Muscle of arm (tissue), 14 donors: ENCODE measurements around the gene ZNF718. TPM values are rescaled to one million over a fixed set of nuclear protein-coding genes. Genes with fewer than 3 reads are reported as not detected.
"Not testable (repeated sequence)": the region's sequence is repeated elsewhere in the genome, so short reads cannot be mapped to it uniquely, and the experiment has no call there.

Source experiments
- DNase-seq: peaks from one replicate; pipeline ENCODE4 v3.0.0-alpha.2; 2013
- long read RNA-seq, 11 donors: transcript quantifications; one replicate each; lab custom pipeline, GENCODE V29; 2026
- polyA plus RNA-seq, 12 donors: library from polyadenylated mRNA; unstranded; fragments of 120-200 nt; gene quantifications; one replicate each; pipeline ENCODE4 v1.2.1, GENCODE V29; 2013; ENCODE audit not compliant: insufficient read length in 12 of 12

Gene ZNF718
- polyA plus RNA-seq: 10 to 100 TPM in 3 of 12 donors, 1 to 10 TPM in 8, not detected in 1; 3.5 to 15.2 (median 8.1) TPM
- long read RNA-seq, donor 1, partial matches to known transcripts: 5 of 5 reads
- long read RNA-seq, donor 1, other reads (novel, unspliced or antisense): 0 of 5 reads
- long read RNA-seq, donor 2: 0 reads
- long read RNA-seq, donor 3: 0 reads
- long read RNA-seq, donor 4: 0 reads
- long read RNA-seq, donor 5: 0 reads
- long read RNA-seq, donor 6: 0 reads
- long read RNA-seq, donor 7, partial matches to known transcripts: 0 of 1 reads
- long read RNA-seq, donor 7, other reads (novel, unspliced or antisense): 0 of 1 reads
- long read RNA-seq, donor 8, partial matches to known transcripts: 5 of 8 reads
- long read RNA-seq, donor 8, other reads (novel, unspliced or antisense): 0 of 8 reads
- long read RNA-seq, donor 9: 0 reads
- long read RNA-seq, donor 10: 0 reads
- long read RNA-seq, donor 11: 0 reads

GRCh38 chr4:124275-125081 is at the start of gene ZNF718:
TSS of gene ZNF718 (plus strand) at chr4:124501. CDS start at chr4:124671, 170 bp downstream.
- peak; percentile 97 for DNase-seq

DNA sequence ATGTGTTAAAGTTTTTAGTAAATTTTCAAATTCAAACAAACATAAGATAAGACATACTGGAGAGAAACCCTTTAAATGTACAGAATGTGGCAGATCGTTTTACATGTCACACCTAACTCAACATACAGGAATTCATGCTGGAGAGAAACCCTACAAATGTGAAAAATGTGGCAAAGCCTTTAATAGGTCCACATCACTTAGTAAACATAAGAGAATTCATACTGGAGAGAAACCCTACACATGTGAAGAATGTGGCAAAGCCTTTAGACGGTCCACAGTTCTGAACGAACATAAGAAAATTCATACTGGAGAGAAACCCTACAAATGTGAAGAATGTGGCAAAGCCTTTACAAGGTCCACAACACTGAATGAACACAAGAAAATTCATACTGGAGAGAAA is 38.4 kb upstream of the ZNF718 start:
- DNase-seq: no peak

DNA sequence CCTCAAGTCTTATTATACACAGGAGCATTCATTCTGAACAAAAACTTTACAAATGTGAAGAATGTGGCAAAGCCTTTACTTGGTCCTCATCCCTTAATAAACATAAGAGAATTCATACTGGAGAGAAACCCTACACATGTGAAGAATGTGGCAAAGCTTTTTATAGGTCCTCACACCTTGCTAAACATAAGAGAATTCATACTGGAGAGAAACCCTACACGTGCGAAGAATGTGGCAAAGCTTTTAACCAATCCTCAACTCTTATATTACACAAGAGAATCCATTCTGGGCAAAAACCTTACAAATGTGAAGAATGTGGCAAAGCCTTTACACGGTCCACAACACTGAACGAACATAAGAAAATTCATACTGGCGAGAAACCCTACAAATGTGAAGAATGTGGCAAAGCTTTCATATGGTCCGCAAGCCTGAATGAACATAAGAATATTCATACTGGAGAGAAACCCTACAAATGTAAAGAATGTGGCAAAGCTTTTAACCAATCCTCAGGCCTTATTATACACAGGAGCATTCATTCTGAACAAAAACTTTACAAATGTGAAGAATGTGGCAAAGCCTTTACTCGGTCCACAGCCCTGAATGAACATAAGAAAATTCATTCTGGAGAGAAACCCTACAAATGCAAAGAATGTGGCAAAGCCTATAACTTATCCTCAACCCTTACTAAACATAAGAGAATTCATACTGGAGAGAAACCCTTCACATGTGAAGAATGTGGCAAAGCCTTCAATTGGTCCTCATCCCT is 37.6 kb upstream of the ZNF718 start:
- DNase-seq: not testable (repeated sequence)

- no peak for DNase-seq
Measured at GRCh38 chr4:98386-98785, 25.9 kb upstream of the ZNF718 start.

- no peak for DNase-seq
Measured at GRCh38 chr4:99863-100262, 24.4 kb upstream of the ZNF718 start.

DNA sequence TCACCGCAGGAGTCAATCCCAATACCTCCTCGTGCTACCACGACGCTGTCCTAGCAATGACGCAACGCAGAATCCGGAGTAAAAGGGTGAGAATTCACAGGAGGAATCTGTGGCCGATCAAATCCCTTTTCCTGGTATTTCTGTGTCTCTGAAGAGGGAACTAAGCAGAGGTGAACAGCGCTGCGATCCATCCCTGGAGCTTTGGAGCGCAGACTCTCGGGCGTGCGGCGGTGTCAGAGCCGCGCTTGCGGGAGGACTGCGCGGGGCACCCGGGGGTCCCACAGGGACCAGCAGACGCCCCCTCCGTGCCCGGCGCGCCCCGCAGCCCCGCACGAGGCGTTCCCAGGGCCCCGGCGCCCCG is 17.2 kb upstream of the ZNF718 start:
- no peak for DNase-seq

- no peak for DNase-seq
Measured at GRCh38 chr4:107444-108429, 16.6 kb upstream of the ZNF718 start.

GRCh38 chr4:112771-113170 is 11.5 kb upstream of the ZNF718 start:
- no peak for DNase-seq

- no peak for DNase-seq
Measured at GRCh38 chr4:113732-114131, 10.6 kb upstream of the ZNF718 start.

DNA sequence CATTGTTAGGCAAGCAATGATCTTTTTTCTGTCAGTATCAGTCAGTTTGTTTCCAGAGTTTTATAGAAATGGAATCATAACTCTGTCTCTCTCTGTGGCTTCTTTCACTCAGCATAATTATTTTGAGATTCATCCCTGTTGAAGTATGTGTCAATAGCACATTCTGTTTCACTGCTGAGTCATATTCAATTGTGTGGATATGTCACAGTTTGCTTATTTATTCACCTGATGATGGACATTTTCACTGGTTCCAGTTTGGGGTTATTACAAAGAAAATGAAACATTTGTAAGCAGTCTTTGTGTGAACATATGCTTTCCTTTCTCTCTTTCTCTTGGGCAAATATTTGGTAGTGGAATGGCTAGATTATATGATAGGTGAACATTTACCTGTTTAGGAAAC is 10.2 kb upstream of the ZNF718 start:
- no peak for DNase-seq

DNA sequence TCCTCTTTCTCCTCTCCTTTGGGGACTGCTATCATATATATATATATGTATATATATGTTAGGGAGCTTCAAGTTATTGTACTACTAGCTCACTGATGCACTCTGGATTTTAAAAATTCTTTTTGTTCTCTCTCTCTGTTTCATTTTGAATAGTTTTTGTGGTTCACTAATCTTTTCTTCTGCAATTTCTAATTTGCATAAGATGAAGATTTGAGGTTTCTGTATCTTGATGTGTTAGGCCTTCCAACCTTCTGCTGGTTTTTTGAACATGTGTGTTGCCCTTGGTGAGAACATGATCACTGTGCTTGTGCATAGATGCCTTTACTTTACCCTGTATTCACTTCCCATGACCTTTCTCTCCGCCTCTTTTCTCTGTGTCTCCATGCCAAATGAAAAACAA is 7.8 kb upstream of the ZNF718 start:
- DNase-seq: no peak

DNA sequence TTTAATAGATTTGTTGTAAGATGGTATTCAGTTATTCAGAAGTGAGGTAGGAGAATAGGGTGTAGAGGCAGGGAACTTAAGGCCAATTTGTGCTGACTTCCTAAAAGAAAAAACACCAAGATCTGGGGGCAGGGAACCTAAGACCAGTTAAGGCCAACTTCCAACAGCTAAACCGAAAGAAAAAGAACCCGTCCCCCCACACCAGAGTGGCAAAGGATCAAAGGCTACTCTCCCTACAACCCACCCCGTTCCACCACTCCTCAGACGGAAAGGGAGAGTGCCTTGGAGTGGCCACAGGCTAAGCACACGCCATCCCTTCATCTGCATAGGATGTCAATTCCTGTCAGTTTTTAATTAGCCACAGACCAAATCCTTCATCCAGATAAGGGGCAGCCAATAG is 3.7 kb upstream of the ZNF718 start:
- DNase-seq: no peak

GRCh38 chr4:121408-122084 is 2.8 kb upstream of the ZNF718 start:
- DNase-seq: no peak

- peak; percentile 0 for DNase-seq
Measured at GRCh38 chr4:123922-124274, 403 bp upstream of the ZNF718 start.

GRCh38 chr4:125091-125771 is 930 bp downstream of the ZNF718 start:
- no peak for DNase-seq

- no peak for DNase-seq
Measured at GRCh38 chr4:125833-126232, 1.5 kb downstream of the ZNF718 start.

GRCh38 chr4:132483-132882 is 8.2 kb downstream of the ZNF718 start:
- DNase-seq: no peak

- DNase-seq: no peak
Measured at GRCh38 chr4:138935-139334, 14.6 kb downstream of the ZNF718 start.

DNA sequence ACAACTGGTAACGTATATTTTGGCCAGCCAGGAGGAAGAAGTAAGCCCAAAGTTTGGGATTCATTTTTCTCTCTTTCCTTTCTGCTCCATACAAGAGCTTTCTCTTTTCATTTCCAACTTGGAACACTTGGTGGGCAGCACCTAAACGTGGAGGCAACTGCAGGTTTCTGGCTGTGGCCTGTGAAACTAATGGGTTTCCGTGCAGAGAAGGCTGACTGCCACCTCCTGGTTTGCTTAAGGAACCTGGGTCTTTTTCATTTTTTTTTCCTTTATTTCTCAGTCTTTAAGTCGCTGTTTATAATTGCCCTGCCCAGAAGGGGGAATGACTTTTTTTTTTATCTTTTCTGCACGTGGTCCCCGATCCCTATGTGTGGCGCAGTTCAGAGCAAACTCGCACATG is 15.4 kb downstream of the ZNF718 start:
- no peak for DNase-seq

- DNase-seq: no peak
Measured at GRCh38 chr4:146621-147020, 22.3 kb downstream of the ZNF718 start.
